GM12892 (cell line): Measurements from ENCODE around the gene KIAA1755.

ENCODE experiments used
- POLR2A ChIP-seq: IDR thresholded peaks from 2 replicates; pipeline ENCODE4 v1.6.1; 2011; ENCODE audit warnings: low read depth, low read length, control low read depth
- POLR2AphosphoS5 ChIP-seq: IDR thresholded peaks from 2 replicates; pipeline ENCODE4 v1.6.1; 2011; ENCODE audit warnings: low read depth, low read length, control low read depth
- TAF1 ChIP-seq: IDR thresholded peaks from 2 replicates; pipeline ENCODE4 v1.6.1; 2011; ENCODE audit warnings: low read depth, mild to moderate bottlenecking, control low read depth, low read length, borderline replicate concordance

DNA sequence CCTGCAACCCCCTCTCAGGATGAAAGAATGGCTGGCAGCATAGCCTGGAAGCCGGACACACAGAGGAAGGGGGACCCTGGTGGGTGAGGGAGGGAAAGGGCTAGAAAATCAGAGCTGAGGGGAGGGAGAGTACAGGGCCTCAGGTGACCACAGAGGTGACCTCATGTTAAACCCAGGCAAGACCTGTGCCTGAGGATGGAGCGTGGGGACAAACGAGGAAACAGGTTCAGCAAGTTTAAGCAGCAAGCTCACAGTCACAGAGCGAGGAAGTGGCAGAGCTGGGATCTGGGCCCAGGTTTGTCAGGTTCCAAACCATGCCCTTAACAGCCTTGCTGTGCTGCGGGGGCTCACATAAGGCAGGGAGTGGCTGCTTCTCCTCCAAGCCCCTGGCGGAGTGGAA is 39.4 kb upstream of the KIAA1755 start:
- TF ChIP-seq POLR2A (no peak), POLR2AphosphoS5 (no peak), TAF1 (no peak)
